DMS114 treated with DMSO at 0.1 percent for 48 hours (cell line): Measurements from ENCODE around the gene SCGB3A1.

Experiments
- DNase-seq: peaks from one replicate; lab custom pipeline; 2025; ENCODE audit not compliant: unreplicated experiment; lab: John Stamatoyannopoulos, UW

SCGB3A1 gene

GRCh38 chr5:180625791-180626660, 34.7 kb upstream of the SCGB3A1 start:
- DNase-seq = no peak

- DNase-seq = no peak
These were observed 34.0 kb upstream of the SCGB3A1 start for GRCh38 chr5:180625125-180625790.

GRCh38 chr5:180624587-180624986, 33.3 kb upstream of the SCGB3A1 start:
- DNase-seq = no peak

GRCh38 chr5:180623844-180624243, 32.5 kb upstream of the SCGB3A1 start:
- no peak for DNase-seq

GRCh38 chr5:180623411-180623834, 32.1 kb upstream of the SCGB3A1 start:
- DNase-seq = no peak

- DNase-seq = no peak
These were observed 31.6 kb upstream of the SCGB3A1 start for GRCh38 chr5:180622910-180623309.

- no peak for DNase-seq
These were observed 30.0 kb upstream of the SCGB3A1 start for GRCh38 chr5:180621311-180621710.

GRCh38 chr5:180620014-180620413, 28.7 kb upstream of the SCGB3A1 start:
- DNase-seq = no peak

GRCh38 chr5:180619563-180619915, 28.2 kb upstream of the SCGB3A1 start:
- DNase-seq = no peak

GRCh38 chr5:180618829-180619562, 27.7 kb upstream of the SCGB3A1 start:
- peak; percentile 41 for DNase-seq

GRCh38 chr5:180618487-180618828, 27.2 kb upstream of the SCGB3A1 start:
- DNase-seq = no peak

GRCh38 chr5:180613814-180614188, 22.5 kb upstream of the SCGB3A1 start:
- DNase-seq = no peak

- DNase-seq = no peak
These were observed 22.0 kb upstream of the SCGB3A1 start for GRCh38 chr5:180613188-180613813.

- no peak for DNase-seq
These were observed 21.4 kb upstream of the SCGB3A1 start for GRCh38 chr5:180612683-180613082.

GRCh38 chr5:180611140-180611850, 20.0 kb upstream of the SCGB3A1 start:
- no peak for DNase-seq

GRCh38 chr5:180609817-180610550, 18.7 kb upstream of the SCGB3A1 start:
- no peak for DNase-seq

GRCh38 chr5:180609386-180609785, 18.1 kb upstream of the SCGB3A1 start:
- DNase-seq = no peak

- DNase-seq = no peak
These were observed 17.4 kb upstream of the SCGB3A1 start for GRCh38 chr5:180608572-180609310.

GRCh38 chr5:180607861-180608571, 16.7 kb upstream of the SCGB3A1 start:
- DNase-seq = no peak
